ENCODE measurements around the gene RNASE7. TPM values are rescaled to one million over a fixed set of nuclear protein-coding genes. Genes with fewer than 3 reads are reported as not detected.

Gene RNASE7
- total RNA-seq, 1 experiment from 2014 or later = not detected

GRCh38 chr14:21068521-21069387 is 26.6 kb downstream of the RNASE7 start:
- no peak for DNase-seq (ENCODE audit: low spot score)

GRCh38 chr14:21069388-21070082 is 27.4 kb downstream of the RNASE7 start:
- no peak for DNase-seq (ENCODE audit: low spot score)

- DNase-seq (ENCODE audit: low spot score) = no peak
These were observed 28.0 kb downstream of the RNASE7 start, which contains the start of gene ARHGEF40 for GRCh38 chr14:21070083-21070609. Gene ARHGEF40, plus strand, starts transcription at chr14:21070304. Its CDS starts 93 bp downstream, at chr14:21070397.

- DNase-seq (ENCODE audit: low spot score) = no peak
These were observed 28.6 kb downstream of the RNASE7 start for GRCh38 chr14:21070610-21071224.

DNA sequence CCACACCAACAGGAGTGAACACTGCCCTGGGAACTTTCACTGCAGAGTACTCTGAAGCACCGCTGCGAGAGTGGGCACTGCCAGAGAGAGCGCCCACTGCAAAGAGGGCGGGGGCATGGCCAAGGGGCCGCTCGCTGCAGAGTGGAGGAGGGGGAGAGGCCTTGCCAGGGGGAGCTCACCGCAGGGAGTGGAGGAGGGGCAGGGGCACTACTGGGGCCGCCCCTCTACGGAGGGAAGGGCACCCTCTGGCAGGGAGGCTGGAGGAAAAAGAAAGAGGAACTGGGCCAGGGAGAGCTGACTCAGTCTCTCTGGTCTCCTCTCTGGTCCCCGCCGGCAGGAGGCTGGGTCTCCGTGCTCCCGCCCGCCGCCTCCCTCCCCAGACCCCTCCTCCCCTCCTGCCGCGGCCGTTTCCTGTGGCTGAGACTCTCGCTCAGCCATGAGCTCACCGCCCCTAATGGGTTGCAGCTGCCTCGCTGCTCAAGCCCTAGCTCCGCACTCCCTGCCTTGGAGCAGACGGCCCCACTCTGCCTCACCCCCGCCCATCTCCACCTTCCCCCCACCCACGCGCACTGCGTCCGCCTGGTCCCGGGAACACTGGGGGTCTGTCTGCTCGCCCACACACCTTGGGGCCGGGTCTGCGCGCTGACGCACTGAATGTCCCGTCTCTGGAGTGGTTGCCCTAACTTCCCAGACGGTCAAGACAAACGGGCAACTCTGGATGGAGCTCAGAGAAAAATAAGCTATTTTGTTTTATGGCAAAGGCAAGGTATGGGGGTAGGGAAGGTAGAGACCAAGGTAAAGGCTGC is 29.3 kb downstream of the RNASE7 start:
- peak; percentile 52 for DNase-seq (ENCODE audit: low spot score)

GRCh38 chr14:21072031-21072473 is 29.9 kb downstream of the RNASE7 start:
- DNase-seq (ENCODE audit: low spot score) = no peak

DNA sequence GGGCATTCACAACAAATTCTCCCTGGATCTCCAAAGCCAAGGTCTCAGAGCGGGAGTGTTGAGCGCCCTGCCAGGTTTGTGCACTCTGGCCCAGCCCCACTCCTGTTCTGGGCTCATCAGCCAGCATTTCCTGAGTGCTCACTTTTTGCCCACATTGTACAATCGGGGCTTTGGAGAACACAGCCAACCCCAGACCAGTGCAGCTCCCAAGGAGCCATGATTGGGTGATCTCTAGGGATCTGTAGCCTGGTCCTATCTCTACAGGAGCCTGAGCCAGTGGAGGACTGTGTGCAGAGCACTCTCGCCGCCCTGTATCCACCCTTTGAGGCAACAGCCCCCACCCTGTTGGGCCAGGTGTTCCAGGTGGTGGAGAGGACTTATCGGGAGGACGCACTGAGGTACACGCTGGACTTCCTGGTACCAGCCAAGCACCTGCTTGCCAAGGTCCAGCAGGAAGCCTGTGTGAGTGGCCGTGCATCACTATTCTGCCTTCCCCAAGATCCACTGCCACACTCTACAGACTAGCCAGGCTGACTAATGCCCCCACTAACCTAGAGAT is 30.7 kb downstream of the RNASE7 start:
- DNase-seq (ENCODE audit: low spot score) = no peak

GRCh38 chr14:21073921-21074320 is 31.8 kb downstream of the RNASE7 start:
- DNase-seq (ENCODE audit: low spot score) = no peak

DNA sequence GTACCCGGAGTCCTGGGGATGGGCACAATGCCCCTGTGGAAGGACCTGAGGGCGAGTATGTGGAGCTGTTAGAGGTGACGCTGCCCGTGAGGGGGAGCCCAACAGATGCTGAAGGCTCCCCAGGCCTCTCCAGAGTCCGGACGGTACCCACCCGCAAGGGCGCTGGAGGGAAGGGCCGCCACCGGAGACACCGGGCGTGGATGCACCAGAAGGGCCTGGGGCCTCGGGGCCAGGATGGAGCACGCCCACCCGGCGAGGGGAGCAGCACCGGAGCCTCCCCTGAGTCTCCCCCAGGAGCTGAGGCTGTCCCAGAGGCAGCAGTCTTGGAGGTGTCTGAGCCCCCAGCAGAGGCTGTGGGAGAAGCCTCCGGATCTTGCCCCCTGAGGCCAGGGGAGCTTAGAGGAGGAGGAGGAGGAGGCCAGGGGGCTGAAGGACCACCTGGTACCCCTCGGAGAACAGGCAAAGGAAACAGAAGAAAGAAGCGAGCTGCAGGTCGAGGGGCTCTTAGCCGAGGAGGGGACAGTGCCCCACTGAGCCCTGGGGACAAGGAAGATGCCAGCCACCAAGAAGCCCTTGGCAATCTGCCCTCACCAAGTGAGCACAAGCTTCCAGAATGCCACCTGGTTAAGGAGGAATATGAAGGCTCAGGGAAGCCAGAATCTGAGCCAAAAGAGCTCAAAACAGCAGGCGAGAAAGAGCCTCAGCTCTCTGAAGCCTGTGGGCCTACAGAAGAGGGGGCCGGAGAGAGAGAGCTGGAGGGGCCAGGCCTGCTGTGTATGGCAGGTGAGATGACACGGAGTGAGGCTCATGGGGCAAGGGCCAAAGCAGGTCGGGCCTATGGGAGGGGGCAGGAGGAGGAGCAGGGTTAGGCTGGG is 32.5 kb downstream of the RNASE7 start:
- no peak for DNase-seq (ENCODE audit: low spot score)

DNA sequence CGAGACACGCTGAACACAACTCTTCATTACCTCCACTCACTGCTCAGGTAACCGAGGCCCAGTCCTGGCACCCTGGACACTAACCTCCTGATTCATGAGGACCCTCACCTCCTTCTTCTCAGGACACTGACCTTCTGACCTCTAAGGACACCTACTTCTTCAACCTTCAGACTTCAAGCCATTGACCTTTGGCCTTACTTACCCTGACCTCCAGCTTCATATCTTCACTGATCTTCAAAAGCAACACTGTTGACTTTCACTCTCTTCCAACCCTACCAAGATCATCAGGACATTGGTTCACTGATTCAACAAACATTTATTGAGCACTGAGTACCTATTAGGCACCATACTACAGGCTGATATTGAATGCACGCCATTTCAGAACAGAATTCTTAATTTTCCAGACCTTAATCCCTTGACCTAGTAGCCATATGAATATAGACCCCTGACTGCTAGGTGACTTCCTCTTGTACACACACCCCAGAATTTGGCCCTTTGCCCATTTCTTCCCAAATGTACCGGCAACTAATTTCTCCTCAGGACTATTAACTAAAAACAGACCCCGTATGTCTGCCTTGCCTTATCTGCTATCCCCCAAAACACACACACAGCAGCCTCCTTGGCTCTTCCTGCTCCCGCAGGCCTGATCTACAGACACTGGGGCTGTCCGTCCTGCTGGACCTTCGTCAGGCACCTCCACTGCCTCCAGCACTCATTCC is 33.7 kb downstream of the RNASE7 start:
- no peak for DNase-seq (ENCODE audit: low spot score)

GRCh38 chr14:21077672-21078071 is 35.5 kb downstream of the RNASE7 start:
- DNase-seq (ENCODE audit: low spot score) = no peak

GRCh38 chr14:21078287-21078686 is 36.1 kb downstream of the RNASE7 start:
- DNase-seq (ENCODE audit: low spot score) = no peak

DNA sequence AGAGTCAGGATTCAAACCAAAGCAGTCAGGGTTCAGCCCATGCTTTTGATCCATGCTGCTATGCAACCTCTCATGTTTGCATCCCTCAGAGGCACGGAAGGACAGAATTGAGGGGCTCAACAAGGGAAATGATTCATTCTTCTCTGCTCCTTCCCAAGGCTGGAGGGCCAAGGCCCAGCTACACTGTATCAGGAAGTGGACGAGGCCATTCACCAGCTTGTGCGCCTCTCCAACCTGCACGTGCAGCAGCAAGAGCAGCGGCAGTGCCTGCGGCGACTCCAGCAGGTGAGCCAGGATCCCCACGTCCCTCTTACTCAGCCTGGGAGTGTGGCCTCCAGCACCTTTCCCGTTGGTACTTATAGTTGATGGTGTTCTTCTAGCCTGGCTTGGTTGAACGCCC is 36.6 kb downstream of the RNASE7 start:
- DNase-seq (ENCODE audit: low spot score) = no peak

- no peak for DNase-seq (ENCODE audit: low spot score)
These were observed 39.5 kb downstream of the RNASE7 start for GRCh38 chr14:21081521-21082142.

- DNase-seq (ENCODE audit: low spot score) = no peak
These were observed 41.6 kb downstream of the RNASE7 start for GRCh38 chr14:21083565-21084325.

DNA sequence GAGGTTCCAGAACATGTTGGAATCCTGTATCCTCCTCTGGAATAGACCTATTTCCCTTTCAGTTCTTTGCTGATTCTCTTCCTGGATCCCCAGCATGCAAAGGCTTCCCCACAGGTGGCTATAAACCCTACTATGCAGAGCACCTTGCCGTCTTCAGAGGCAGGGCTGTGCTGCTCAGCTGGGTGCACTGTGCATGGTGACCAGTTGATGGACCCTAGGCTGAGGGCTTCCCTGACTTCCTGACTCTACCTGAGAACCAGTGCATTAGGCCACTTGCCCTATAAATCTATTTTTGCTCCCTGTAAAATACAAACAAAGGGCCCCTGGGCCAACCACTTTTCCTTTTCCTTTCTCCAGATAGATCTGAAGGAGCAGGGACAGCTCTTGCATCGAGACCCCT is 42.2 kb downstream of the RNASE7 start:
- DNase-seq (ENCODE audit: low spot score) = no peak

- peak; percentile 38 for DNase-seq (ENCODE audit: low spot score)
These were observed 43.1 kb downstream of the RNASE7 start for GRCh38 chr14:21084998-21085853.

All from A172 (cell line).